Fibroblast of villous mesenchyme (primary cell): ENCODE measurements around the gene LSR. TPM values are rescaled to one million over a fixed set of nuclear protein-coding genes. Genes with fewer than 3 reads are reported as not detected.
"Not testable (repeated sequence)": the region's sequence is repeated elsewhere in the genome, so short reads cannot be mapped to it uniquely, and the experiment has no call there.

Experiments
- DNase-seq: peaks from one replicate; pipeline ENCODE4 v3.0.0-alpha.2; 2010; ENCODE audit warnings: low read depth
- H3K4me3 ChIP-seq: 2 replicates; pipeline ENCODE4 v1.5.1; 2011; ENCODE audit warnings: low read depth, mild to moderate bottlenecking, low read length
- total RNA-seq: library from RNA; depleted of rRNA; stranded (reverse); fragments of >200 nt; gene quantifications from 2 replicates; pipeline ENCODE4 v1.2.3, GENCODE V29; 2012
- TF ChIP-seq, protein P1 (sequence below): IDR thresholded peaks from 2 replicates; pipeline ENCODE4 v1.5.1; 2012; ENCODE audit warnings: low read depth, mild to moderate bottlenecking, low read length; ENCODE audit not compliant: insufficient read depth

Gene LSR
- total RNA-seq, 1 donor = 0.86 TPM

DNA sequence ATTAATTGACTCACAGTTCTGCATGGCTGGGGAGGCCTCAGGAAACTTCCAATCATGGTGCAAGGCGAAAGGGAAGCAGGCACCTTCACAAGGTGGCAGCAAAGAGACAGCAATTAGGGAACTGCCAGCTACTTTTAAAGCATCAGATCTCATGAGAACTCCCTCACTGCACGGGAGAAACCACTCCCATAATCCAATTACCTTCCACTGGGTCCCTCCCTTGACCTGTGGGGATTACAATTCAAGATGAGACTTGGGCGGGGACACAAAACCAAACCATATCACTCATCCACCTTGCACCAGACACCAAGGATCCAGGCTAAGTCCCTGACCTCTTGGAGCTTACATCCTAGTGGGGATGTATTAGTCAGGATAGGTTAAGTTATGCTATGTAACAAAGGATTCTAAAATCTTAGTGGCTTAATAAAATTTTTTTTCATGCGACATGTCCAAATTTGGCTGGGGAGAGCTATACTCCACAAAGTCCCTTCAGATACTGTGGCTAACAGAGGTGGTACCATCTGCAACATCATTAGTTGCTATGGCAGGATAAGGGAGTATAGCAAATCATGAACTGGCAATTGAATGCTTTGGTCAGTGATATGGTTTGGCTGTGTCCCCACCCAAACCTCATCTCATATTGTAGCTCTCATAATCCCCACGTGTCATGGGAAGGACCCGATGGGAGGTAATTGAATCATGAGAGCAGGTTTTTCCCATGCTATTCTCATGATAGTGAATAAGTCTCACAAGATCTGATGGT is 12.0 kb upstream of the LSR start:
- TF ChIP-seq, protein P1, sequence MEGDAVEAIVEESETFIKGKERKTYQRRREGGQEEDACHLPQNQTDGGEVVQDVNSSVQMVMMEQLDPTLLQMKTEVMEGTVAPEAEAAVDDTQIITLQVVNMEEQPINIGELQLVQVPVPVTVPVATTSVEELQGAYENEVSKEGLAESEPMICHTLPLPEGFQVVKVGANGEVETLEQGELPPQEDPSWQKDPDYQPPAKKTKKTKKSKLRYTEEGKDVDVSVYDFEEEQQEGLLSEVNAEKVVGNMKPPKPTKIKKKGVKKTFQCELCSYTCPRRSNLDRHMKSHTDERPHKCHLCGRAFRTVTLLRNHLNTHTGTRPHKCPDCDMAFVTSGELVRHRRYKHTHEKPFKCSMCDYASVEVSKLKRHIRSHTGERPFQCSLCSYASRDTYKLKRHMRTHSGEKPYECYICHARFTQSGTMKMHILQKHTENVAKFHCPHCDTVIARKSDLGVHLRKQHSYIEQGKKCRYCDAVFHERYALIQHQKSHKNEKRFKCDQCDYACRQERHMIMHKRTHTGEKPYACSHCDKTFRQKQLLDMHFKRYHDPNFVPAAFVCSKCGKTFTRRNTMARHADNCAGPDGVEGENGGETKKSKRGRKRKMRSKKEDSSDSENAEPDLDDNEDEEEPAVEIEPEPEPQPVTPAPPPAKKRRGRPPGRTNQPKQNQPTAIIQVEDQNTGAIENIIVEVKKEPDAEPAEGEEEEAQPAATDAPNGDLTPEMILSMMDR = peak; percentile 4
- no peak overlapping the region for H3K4me3 ChIP-seq
- DNase-seq = no peak

DNA sequence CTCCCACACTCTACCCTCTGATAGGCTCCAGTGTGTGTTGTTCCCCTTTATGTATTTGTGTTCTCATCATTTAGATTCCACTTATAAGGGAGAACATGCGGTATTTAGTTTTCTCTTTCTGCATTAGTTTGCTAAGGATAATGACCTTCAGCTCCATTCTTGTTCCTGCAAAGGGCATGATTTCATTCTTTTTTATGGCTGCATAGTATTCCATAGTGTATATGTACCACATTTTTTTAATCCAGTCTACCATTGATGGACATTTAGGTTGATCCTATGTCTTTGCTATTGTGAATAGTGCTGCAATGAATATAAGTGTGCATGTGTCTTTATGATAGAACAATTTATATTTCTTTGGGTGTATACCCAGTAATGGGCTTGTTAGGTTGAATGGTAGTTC is 9.2 kb upstream of the LSR start:
- not testable (repeated sequence) for H3K4me3 ChIP-seq, DNase-seq

DNA sequence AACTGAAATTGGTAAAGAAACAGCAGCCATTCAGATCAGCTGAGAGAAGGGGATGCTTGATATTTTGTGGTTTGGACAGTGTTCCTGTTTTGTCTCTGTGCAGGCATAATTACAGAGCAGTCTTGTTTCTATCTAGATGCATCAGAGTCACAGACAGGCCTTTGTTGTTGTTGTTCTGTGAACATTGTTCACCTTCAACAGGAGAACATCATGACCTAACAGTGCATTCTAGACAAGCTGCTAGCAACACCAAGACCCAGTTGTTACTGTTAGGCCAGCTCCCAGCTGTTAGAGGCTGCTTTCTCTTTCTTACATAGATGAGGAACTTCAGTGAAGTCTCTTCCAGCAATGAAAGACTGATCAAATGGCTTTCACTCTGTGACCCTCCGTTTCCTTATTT is 8.5 kb upstream of the LSR start:
- TF ChIP-seq, protein P1 = no peak
- H3K4me3 ChIP-seq = no peak overlapping the region
- DNase-seq = no peak

DNA sequence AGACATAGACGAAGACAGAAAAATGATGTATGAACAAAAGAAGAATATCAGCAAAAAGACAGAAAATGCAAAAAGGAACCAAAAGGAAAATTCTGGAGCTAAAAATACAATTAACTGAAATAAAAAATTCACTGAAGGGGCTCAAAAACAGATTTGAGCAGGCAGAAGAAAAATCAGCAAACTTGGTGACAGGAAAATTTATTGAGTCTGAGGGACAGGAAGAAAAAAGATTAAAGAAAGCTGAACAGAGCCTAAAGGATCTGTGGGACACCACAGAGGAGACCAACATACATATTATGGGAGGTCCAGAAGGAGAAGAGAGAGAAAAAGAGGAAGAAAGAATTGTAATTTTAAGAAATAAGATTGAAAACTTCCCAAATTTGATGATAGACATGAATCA is 7.4 kb upstream of the LSR start:
- no peak for DNase-seq
- no peak overlapping the region for H3K4me3 ChIP-seq
- TF ChIP-seq, protein P1 = no peak

DNA sequence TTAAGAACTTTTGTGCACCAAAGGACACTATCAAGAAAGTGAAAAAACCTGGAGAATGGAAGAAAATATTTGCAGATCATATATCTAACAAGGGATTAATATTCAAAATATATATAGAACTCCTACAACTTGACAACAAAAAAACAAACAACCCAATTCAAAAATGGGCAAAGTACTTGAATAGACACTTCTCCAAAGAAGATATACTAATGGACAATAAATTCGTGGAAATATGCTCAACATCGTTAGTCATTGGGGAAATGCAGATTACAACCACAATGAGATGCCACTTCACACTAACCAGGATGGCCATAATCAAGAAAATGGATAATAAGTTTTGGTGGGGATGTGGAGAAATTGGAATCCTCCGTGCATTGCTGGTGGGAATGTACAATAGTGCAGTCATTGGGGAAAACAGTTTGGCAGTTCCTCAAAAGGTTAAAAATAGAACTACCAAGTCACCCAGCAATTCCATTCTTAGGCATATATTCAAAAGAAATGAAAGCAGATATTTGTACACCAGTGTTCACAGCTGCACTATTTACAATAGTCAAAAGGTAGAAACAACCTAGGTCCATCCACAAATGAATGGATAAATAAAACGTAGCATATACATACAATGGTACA is 2.2 kb upstream of the LSR start:
- H3K4me3 ChIP-seq = no peak overlapping the region
- DNase-seq = no peak
- TF ChIP-seq, protein P1 = no peak

DNA sequence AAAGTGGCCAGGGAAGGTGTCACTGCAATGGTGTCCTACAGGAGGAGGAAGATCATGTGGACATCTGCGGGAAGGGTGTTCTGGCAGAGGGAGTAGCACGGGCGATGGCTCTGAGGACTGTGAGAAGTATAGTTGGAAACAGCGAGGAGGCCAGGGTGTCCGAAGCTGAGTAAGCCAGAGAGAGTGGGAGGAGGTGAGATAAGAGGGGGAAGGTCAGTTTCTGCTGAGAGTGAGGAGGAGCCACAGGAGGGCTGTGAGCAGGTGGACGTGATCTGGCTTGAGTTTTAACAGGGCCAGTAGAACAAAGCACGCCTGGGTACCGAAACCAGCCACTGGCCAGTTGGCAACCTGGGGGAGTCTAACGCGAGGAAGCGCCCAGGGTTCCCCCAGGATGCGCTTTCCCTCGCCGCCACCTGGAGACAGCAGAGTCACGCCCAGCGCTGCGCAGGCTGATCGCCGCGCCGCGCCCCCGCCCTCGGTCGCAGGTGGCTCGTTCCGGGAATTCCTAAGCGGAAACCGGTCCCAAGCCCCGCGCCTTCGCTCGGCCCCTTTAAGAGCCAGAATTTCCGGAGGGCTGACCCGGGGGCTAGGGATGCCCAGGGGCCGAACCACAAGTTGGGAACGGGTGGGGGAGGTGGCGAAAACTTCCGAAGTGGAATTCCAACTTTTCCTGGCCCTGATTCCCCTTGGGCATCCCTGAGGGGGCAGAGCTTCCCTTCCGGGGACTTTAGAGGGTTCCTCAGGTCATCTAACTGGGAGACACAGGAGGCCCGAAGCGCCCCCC is 1.1 kb upstream of the LSR start:
- no peak for DNase-seq
- TF ChIP-seq, protein P1 = peak; percentile 7
- H3K4me3 ChIP-seq = no peak overlapping the region

DNA sequence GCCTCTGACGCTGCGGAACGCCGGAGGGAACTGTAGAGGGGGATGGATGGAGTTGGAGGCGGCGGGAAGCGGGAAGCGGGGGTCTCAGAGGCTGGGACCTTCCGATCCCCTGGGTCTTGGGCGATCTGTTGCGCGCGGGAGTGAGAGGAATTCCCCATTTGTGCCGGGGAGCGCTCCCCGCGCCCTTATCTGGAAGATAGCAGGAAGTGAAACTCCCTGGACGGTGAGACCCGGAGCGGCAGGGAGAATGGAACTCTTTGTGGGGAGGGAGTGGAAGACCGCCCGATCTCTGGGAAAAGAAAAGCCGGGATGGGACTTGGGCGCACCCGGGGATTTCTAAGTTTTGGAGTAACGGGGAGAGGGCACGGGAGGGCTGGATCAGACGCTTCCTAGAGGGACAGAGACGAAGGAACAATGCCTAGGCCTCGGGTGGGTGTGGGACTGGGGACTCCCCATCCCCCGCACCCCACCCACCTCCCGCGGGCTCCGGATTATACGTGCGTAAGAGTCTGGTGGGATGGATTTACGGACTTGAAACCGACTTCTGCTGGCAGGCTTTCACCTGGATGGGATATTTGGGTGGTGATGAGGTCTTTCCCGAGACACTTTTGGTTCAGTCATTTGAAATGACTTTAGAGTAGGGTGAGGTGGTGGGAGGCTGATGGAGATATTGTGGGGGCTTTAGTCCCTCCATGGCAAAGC is 495 bp downstream of the LSR start:
- H3K4me3 ChIP-seq = no peak overlapping the region
- TF ChIP-seq, protein P1 = no peak
- DNase-seq = no peak
